Activated naive CD8-positive, alpha-beta T cell treated with anti-CD3 and anti-CD28 coated beads, Interleukin-2, amount 50 U/mL, for 16 hours (primary cell): ENCODE data around the gene NCKAP5.

Experiments
- DNase-seq: peaks from one replicate; pipeline ENCODE4 v3.0.0-alpha.2; 2020; ENCODE audit warnings: low read depth, low spot score

NCKAP5 gene

GRCh38 chr2:133574186-133574585, 5.9 kb upstream of the NCKAP5 start:
- DNase-seq, result no peak

GRCh38 chr2:133573491-133574162, 5.4 kb upstream of the NCKAP5 start:
- no peak for DNase-seq

GRCh38 chr2:133571249-133571648, 3.0 kb upstream of the NCKAP5 start:
- no peak for DNase-seq

- no peak for DNase-seq
Observed at GRCh38 chr2:133570542-133570941, 2.3 kb upstream of the NCKAP5 start.

GRCh38 chr2:133569286-133569830, 1.1 kb upstream of the NCKAP5 start:
- no peak for DNase-seq

GRCh38 chr2:133568598-133568997, 335 bp upstream of the NCKAP5 start:
- DNase-seq, result no peak

- no peak for DNase-seq
Observed at GRCh38 chr2:133562558-133562957, 5.7 kb downstream of the NCKAP5 start.

- DNase-seq, result no peak
Observed at GRCh38 chr2:133561045-133561852, 7.0 kb downstream of the NCKAP5 start.

GRCh38 chr2:133557614-133558013, 10.6 kb downstream of the NCKAP5 start:
- DNase-seq, result no peak

- DNase-seq, result no peak
Observed at GRCh38 chr2:133553838-133554408, 14.3 kb downstream of the NCKAP5 start.

GRCh38 chr2:133553251-133553650, 15.0 kb downstream of the NCKAP5 start:
- DNase-seq, result no peak

GRCh38 chr2:133552821-133553220, 15.4 kb downstream of the NCKAP5 start:
- DNase-seq, result no peak

GRCh38 chr2:133541797-133542196, 26.5 kb downstream of the NCKAP5 start:
- no peak for DNase-seq

- DNase-seq, result no peak
Observed at GRCh38 chr2:133541376-133541775, 26.9 kb downstream of the NCKAP5 start.

GRCh38 chr2:133532919-133533318, 35.3 kb downstream of the NCKAP5 start:
- DNase-seq, result no peak

GRCh38 chr2:133531382-133531781, 36.9 kb downstream of the NCKAP5 start:
- DNase-seq, result no peak

- no peak for DNase-seq
Observed at GRCh38 chr2:133530645-133531044, 37.6 kb downstream of the NCKAP5 start.

GRCh38 chr2:133526530-133527300, 41.5 kb downstream of the NCKAP5 start:
- no peak for DNase-seq

GRCh38 chr2:133525613-133526529, 42.4 kb downstream of the NCKAP5 start:
- no peak for DNase-seq

- no peak for DNase-seq
Observed at GRCh38 chr2:133525090-133525489, 43.2 kb downstream of the NCKAP5 start.

GRCh38 chr2:133523406-133523805, 44.9 kb downstream of the NCKAP5 start:
- DNase-seq, result no peak
